ENCODE results near the gene BUD23. TPM values are rescaled to one million over a fixed set of nuclear protein-coding genes. Genes with fewer than 3 reads are reported as not detected.
"Not testable (repeated sequence)": the region's sequence is repeated elsewhere in the genome, so short reads cannot be mapped to it uniquely, and the experiment has no call there.

BUD23 gene
- total RNA-seq, 1 experiment from 2014 or later, result 73.5 TPM

DNA sequence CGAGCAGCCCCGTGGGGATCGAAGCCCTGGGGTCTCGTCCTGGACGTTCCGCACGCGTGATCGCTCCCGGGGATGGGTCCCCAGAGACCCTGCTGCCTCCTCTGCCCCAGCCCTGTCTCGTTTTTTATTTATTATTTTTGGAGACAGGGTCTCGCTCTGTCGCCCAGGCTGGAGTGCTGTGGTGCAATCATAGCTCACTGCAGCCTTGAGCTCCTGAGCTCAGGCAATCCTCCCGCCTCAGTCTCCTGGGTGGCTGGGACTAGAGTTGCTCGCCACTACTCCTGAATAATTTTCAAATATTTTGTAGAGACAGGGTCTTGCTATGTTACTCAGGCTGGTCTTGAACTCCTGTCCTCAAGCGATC lies 36.4 kb downstream of the BUD23 start:
- CTCF ChIA-PET, result no interaction called here
- H3K27ac Mint-ChIP-seq (ENCODE audit: unreplicated experiment), result peak overlapping the region; percentile 70

DNA sequence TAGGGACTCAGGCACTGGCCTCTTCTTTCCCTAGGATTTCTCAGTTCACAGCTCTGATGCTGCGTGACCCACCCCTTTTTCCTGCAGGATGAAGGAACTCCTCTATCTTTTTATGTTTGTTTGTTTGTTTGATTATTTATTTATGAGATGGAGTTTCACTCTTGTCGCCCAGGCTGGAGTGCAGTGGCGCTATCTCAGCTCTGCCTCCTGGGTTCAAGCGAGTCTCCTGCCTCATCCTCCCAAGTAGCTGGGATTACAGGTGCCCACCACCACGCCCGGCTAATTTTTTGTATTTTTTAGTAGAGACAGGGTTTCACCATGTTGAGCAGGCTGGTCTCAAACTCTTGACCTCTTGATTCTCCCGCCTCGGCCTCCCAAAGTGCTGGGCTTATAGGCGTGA lies 37.0 kb downstream of the BUD23 start:
- H3K27ac Mint-ChIP-seq (ENCODE audit: unreplicated experiment), result peak overlapping the region; percentile 70
- BruUV-seq (replicated peaks), result not testable (repeated sequence)

More for the DNA sequence above, 36.4 kb downstream of the BUD23 start:
- no TSS peak for BruUV-seq (replicated peaks)
- TF ChIP-seq, protein P1, sequence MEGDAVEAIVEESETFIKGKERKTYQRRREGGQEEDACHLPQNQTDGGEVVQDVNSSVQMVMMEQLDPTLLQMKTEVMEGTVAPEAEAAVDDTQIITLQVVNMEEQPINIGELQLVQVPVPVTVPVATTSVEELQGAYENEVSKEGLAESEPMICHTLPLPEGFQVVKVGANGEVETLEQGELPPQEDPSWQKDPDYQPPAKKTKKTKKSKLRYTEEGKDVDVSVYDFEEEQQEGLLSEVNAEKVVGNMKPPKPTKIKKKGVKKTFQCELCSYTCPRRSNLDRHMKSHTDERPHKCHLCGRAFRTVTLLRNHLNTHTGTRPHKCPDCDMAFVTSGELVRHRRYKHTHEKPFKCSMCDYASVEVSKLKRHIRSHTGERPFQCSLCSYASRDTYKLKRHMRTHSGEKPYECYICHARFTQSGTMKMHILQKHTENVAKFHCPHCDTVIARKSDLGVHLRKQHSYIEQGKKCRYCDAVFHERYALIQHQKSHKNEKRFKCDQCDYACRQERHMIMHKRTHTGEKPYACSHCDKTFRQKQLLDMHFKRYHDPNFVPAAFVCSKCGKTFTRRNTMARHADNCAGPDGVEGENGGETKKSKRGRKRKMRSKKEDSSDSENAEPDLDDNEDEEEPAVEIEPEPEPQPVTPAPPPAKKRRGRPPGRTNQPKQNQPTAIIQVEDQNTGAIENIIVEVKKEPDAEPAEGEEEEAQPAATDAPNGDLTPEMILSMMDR (IDR thresholded peaks at IDR 0.05; ENCODE audit: unreplicated experiment), result no peak
- Mint-ChIP-seq H3K36me3 (ENCODE audit: insufficient read depth, unreplicated experiment) (peaks cover 38% of the 10 kb centered on the region), H3K4me1 (ENCODE audit: low read depth, unreplicated experiment) (peaks cover 17% of the 10 kb centered on the region), H3K27me3 (ENCODE audit: unreplicated experiment) (no peaks in the 10 kb centered on the region), H3K9me3 (ENCODE audit: low read depth, unreplicated experiment) (no peaks in the 10 kb centered on the region), H3K4me3 (ENCODE audit: low read depth, unreplicated experiment) (peak overlapping the region; percentile 59)
- no peak for DNase-seq
- intact Hi-C loops (cut with micrococcal nuclease; ENCODE audit: unreplicated experiment), result no loop called here

DNA sequence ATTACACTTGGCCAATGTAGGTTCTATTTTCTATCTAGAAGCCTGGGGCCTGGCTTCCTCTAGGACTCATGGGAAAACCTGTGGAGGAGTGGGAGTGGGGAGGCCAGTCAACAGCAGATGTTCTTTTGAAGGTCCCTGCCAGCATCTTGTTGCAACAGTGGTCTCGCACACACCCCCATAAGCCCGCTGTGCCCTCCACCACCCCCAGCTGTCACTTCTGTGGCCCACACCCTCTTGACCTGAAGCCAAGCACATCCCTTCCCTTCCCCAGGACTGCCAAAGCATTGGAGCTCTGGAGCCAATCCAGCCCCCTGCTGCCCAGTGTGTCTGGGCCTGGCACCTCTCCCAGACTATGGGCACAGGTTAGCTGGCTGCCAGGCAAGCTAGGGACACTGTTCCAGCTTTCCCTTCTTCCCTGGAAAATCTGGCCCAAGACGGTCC lies 38.0 kb downstream of the BUD23 start:
- intact Hi-C loops (cut with micrococcal nuclease; ENCODE audit: unreplicated experiment), result no loop called here
- no TSS peak for BruUV-seq (replicated peaks)
- no peaks in the 10 kb centered on the region for H3K9me3 Mint-ChIP-seq (ENCODE audit: low read depth, unreplicated experiment)
- H3K4me3 Mint-ChIP-seq (ENCODE audit: low read depth, unreplicated experiment), result peak overlapping the region; percentile 17
- CTCF ChIA-PET, result interaction anchor here (0.8 kb wide), 1 partner anchor 85 kb away, joined by 3 read pairs; no protein-coding TSS in a partner anchor
- peaks cover 13% of the 10 kb centered on the region for H3K4me1 Mint-ChIP-seq (ENCODE audit: low read depth, unreplicated experiment)
- no peak overlapping the region for H3K27ac Mint-ChIP-seq (ENCODE audit: unreplicated experiment)
- TF ChIP-seq, protein P1 (IDR thresholded peaks at IDR 0.05; ENCODE audit: unreplicated experiment), result no peak
- DNase-seq, result no peak
- H3K36me3 Mint-ChIP-seq (ENCODE audit: insufficient read depth, unreplicated experiment), result peaks cover 30% of the 10 kb centered on the region
- no peaks in the 10 kb centered on the region for H3K27me3 Mint-ChIP-seq (ENCODE audit: unreplicated experiment)

More for the DNA sequence above, 37.0 kb downstream of the BUD23 start:
- Mint-ChIP-seq H3K4me1 (ENCODE audit: low read depth, unreplicated experiment) (peaks cover 17% of the 10 kb centered on the region), H3K4me3 (ENCODE audit: low read depth, unreplicated experiment) (peak overlapping the region; percentile 59), H3K36me3 (ENCODE audit: insufficient read depth, unreplicated experiment) (peaks cover 36% of the 10 kb centered on the region)
- intact Hi-C loops (cut with micrococcal nuclease; ENCODE audit: unreplicated experiment); H3K27me3 Mint-ChIP-seq (ENCODE audit: unreplicated experiment); DNase-seq; CTCF ChIA-PET; H3K9me3 Mint-ChIP-seq (ENCODE audit: low read depth, unreplicated experiment): not testable (repeated sequence)

DNA sequence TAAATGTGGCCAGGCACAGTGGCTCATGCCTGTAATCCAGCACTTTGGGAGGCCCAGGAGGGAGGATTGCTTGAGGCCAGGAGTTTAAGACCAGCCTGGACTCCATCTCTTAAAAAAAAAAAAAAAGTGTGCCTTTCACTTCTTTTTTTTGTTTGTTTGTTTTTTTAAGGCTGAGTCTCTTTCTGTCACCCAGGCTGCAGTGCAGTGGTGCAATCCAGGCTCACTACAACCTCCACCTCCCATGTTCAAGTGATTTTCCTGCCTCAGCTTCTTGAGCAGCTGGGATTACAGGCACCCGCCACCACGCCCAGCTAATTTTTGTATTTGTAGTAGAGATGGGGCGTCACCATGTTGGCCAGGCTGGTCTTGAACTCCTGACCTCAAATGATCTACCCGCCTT lies 38.8 kb downstream of the BUD23 start:
- intact Hi-C loops (cut with micrococcal nuclease; ENCODE audit: unreplicated experiment); CTCF ChIA-PET; H3K27ac Mint-ChIP-seq (ENCODE audit: unreplicated experiment): not testable (repeated sequence)

DNA sequence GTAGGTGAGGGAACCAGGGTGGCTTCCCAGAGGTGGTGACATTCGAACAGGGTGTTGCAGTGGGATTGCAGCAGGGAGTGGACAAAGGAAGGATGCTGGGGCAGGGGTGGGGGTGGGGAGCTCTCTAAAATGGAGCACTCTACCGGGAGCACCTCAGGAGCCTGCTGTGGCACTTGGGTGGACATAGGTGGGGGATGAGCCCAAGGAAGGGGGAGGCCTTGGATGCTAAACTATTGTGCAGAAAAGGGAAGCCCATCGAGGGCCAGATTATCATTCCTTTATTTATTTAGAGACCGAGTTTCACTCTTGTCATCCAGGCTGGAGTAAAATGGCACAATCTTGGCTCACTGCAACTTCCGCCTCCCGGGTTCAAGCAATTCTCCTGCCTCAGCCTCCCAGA lies 39.4 kb downstream of the BUD23 start:
- Mint-ChIP-seq H3K27me3 (ENCODE audit: unreplicated experiment) (no peaks in the 10 kb centered on the region), H3K27ac (ENCODE audit: unreplicated experiment) (no peak overlapping the region), H3K4me3 (ENCODE audit: low read depth, unreplicated experiment) (no peak overlapping the region), H3K9me3 (ENCODE audit: low read depth, unreplicated experiment) (no peaks in the 10 kb centered on the region), H3K4me1 (ENCODE audit: low read depth, unreplicated experiment) (peaks cover 4% of the 10 kb centered on the region), H3K36me3 (ENCODE audit: insufficient read depth, unreplicated experiment) (peaks cover 21% of the 10 kb centered on the region)
- intact Hi-C loops (cut with micrococcal nuclease; ENCODE audit: unreplicated experiment), result no loop called here
- CTCF ChIA-PET, result no interaction called here
- TF ChIP-seq, protein P1 (IDR thresholded peaks at IDR 0.05; ENCODE audit: unreplicated experiment), result no peak
- no TSS peak for BruUV-seq (replicated peaks)
- no peak for DNase-seq

More for the DNA sequence above, 38.8 kb downstream of the BUD23 start:
- not testable (repeated sequence) for H3K9me3 Mint-ChIP-seq (ENCODE audit: low read depth, unreplicated experiment); H3K27me3 Mint-ChIP-seq (ENCODE audit: unreplicated experiment); H3K4me3 Mint-ChIP-seq (ENCODE audit: low read depth, unreplicated experiment); BruUV-seq (replicated peaks); DNase-seq; H3K4me1 Mint-ChIP-seq (ENCODE audit: low read depth, unreplicated experiment)
- H3K36me3 Mint-ChIP-seq (ENCODE audit: insufficient read depth, unreplicated experiment), result peaks cover 25% of the 10 kb centered on the region
